GM19240 (cell line): ENCODE results near the gene NR2F1.

ENCODE experiments used
- DNase-seq: peaks from one replicate; pipeline ENCODE4 v3.0.0; 2011; ENCODE audit warnings: low spot score; ENCODE audit not compliant: insufficient read length

The NR2F1 gene

DNA sequence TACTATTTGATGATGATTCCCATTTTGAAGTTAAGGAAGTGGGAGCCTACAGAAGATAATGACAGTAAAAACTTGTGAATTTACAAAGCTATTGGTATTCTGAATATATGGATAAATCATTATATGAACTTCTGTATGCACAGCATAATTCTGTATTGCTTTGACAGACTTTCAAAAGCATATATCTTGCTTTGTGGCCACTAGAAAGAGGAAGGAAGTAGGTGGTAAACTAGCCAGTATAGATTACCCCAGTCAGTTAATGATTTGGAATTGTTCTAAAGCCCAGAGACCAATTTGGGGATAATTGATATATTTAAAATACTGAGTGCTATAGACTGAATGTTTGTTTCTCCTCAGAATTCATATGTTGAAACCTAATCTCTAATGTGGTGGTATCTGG lies 53.0 kb downstream of the NR2F1 start:
- DNase-seq, result no peak

DNA sequence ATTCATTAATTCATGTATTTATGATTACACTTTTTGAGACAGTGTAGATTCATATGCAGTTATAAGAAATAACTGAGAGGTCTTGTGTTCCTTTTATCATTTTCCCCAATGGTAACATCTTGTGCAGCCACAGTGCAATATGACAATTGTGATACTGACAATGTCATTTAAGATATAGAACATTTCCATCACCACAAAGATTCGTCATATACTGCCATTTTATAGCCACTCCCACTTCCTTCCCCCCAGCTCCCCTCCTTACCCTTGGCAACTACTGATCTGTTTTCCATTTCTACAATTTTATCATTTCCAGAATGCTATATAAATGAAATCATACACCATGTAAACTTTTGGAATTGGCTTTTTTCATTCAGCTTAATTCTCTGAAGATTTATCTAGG lies 53.8 kb downstream of the NR2F1 start:
- no peak for DNase-seq

DNA sequence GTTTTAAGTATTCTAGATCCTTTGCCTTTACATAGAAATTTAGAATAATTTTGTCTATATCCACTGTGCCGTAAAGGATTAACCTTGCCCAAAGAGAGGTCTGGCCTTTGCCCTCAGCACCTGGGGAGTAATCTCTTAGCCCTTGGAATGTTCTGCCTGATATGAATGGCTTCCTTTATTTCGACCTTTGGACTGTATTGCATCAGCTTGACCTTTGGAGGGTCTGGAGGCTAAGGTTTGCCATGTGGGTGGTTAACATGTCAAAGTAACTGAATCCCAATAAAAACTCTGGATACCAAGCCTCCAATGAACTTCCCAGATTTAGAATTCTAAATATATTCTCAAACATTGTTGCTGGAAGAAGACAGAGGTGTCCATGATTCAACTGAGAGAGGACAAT lies 54.7 kb downstream of the NR2F1 start:
- DNase-seq, result no peak

DNA sequence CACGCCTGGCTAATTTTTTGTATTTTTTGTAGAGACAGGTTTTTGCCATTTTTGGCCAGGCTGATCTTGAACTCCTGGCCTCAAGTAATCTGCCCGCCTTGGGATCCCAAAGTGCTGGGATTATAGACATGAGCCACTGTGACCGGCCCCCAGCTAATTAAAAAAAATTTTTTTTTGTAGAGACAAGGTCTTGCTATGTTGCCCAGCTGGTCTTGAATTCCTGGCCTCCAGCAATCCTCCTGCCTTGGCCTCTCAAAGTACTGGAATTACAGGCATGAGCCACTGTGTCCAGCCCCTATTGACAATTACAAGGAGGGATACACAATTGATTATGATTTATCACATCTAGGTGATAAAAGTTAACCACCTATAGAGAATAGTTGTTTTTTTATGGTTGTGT lies 59.5 kb downstream of the NR2F1 start:
- no peak for DNase-seq
